Ascending aorta (tissue), 2 donors: ENCODE measurements around the gene DGKG. TPM values are rescaled to one million over a fixed set of nuclear protein-coding genes. Genes with fewer than 3 reads are reported as not detected.

ENCODE experiments used
- DNase-seq, 2 donors: peaks; one replicate each; pipeline ENCODE4 v3.0.0-alpha.2; 2019; ENCODE audit warnings: low spot score in 2 of 2
- H3K27ac ChIP-seq, 2 donors: fragments of 200-600 bp; sonication (generic); one replicate each; pipeline ENCODE4 v1.5.1; 2016 to 2017; ENCODE audit warnings: mild to moderate bottlenecking in 1 of 2
- H3K27me3 ChIP-seq: fragments of 200-600 bp; sonication (generic); one replicate; pipeline ENCODE4 v1.5.1; 2017
- H3K36me3 ChIP-seq, 2 donors: fragments of 200-600 bp; sonication (generic); one replicate each; pipeline ENCODE4 v1.5.1; 2016
- H3K4me1 ChIP-seq, 2 donors: fragments of 200-600 bp; sonication (generic); one replicate each; pipeline ENCODE4 v1.5.1; 2016 to 2017; ENCODE audit warnings: mild to moderate bottlenecking in 1 of 2
- H3K4me3 ChIP-seq, 2 donors: fragments of 200-600 bp; sonication (generic); one replicate each; pipeline ENCODE4 v1.5.1; 2016 to 2017; ENCODE audit warnings: mild to moderate bottlenecking in 1 of 2
- H3K9me3 ChIP-seq, 2 donors: fragments of 200-600 bp; sonication (generic); one replicate each; pipeline ENCODE4 v1.5.1; 2016
- CTCF ChIP-seq, 3 experiments: fragments of 200-600 bp in 2 of 3; fragments of 450-650 bp in 1 of 3; sonication (generic) in 2 of 3; IDR thresholded peaks; one replicate each; pipeline ENCODE4 v1.5.1; 2016 to 2019; ENCODE audit warnings: antibody characterized with exemption in 3 of 3, mild to moderate bottlenecking in 1 of 3, moderate library complexity in 1 of 3
- intact Hi-C: fragments of 100-400 bp; cut with DNase I; formaldehyde crosslinking; loops from one replicate; pipeline ENCODE4 v1.15.1; 2023
- total RNA-seq: library from RNA; depleted of rRNA; stranded (reverse); fragments of >200 nt; gene quantifications from one replicate; pipeline ENCODE4 v1.1.0, GENCODE V29; 2016

The DGKG gene
- total RNA-seq, 1 donor from 2014 or later: 11.1 TPM

DNA sequence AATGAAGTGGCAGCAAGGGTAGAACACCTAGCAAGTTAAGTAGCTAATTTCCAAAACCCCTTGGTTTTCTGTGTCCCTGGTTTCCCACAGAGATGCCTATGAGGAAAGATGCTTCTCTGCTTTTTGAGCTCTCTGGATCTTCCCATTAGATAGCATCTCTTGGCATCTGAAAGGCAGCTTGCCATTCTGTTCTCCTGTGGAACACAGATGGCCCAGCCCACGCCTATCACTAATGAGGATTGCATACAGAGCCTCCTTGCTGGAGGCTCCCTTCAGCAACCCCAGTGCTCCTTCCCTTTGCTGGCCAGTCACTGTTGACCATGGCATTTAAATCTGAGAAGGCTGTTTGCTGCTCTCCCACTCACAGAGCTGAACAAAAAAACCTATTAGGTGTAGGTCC lies 218.8 kb downstream of the DGKG start:
- intact Hi-C loops: no loop called here
- no peak overlapping the region for H3K27ac ChIP-seq
- no peak overlapping the region for H3K4me3 ChIP-seq
- no peak for TF ChIP-seq CTCF (IDR thresholded peaks at IDR 0.05)
- no peaks in the 10 kb centered on the region for H3K4me1 ChIP-seq
- no peaks in the 10 kb centered on the region for H3K27me3 ChIP-seq
- no peaks in the 10 kb centered on the region for H3K36me3 ChIP-seq
- no peaks in the 10 kb centered on the region for H3K9me3 ChIP-seq
- peak in 1 of 2 donors; percentile 42 for DNase-seq

DNA sequence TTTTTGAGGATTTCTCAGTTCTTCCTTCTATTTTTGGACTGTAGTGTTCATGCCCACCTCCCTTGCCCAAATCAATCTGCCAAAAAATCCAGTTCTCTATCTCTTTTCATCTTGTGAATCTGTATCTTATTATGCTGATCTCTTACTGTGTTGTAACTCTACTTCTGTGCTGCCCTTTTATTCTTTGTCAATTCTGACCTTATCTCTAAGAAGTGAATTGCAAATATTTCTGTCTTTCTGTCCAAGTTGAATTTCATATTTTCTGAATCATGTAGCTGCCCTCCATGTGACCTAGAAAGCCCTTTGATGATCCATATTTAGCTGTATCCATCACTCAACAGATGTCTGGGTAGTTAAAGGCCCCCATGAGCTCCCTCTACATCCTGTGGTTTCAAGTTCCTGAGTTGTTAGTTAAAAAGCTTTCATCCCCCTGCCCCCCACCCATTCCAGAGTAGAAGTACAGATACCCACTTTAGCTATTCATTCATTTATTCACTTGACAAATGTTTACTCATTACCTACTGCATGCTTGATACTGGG lies 219.6 kb downstream of the DGKG start:
- Histone ChIP-seq H3K4me1 (no peaks in the 10 kb centered on the region), H3K27ac (no peak overlapping the region), H3K9me3 (no peaks in the 10 kb centered on the region), H3K27me3 (no peaks in the 10 kb centered on the region), H3K36me3 (no peaks in the 10 kb centered on the region), H3K4me3 (no peak overlapping the region)
- DNase-seq: no peak
- intact Hi-C loops: no loop called here
- TF ChIP-seq CTCF (IDR thresholded peaks at IDR 0.05): no peak

DNA sequence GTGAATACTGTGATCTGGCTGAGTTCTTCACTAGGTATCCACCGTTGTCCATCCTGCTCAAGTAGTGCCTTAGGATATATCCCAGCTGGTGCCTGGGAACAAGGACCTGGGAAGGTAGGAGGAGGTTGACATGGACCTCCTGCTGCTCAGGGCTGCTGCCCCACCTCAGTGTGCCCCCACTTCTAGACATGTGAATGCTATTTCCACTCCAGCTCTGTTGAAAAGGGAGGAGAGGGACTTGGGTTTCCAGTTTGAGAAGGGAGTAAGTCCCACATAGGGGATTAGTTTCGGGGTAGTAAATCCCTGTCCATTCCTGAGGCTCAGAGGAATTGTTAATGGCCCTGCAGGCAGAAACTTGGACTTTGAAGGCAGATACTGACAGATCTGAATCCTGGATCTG lies 220.2 kb downstream of the DGKG start:
- Histone ChIP-seq H3K9me3 (no peaks in the 10 kb centered on the region), H3K27ac (no peak overlapping the region), H3K4me3 (no peak overlapping the region), H3K27me3 (no peaks in the 10 kb centered on the region), H3K36me3 (no peaks in the 10 kb centered on the region), H3K4me1 (no peaks in the 10 kb centered on the region)
- DNase-seq: peak in 1 of 2 donors; percentile 5
- intact Hi-C loops: no loop called here
- no peak for TF ChIP-seq CTCF (IDR thresholded peaks at IDR 0.05)

GRCh38 chr3:186138272-186138981 lies 223.6 kb downstream of the DGKG start:
- Histone ChIP-seq H3K27ac (no peak overlapping the region), H3K9me3 (no peaks in the 10 kb centered on the region), H3K4me3 (no peak overlapping the region), H3K27me3 (no peaks in the 10 kb centered on the region), H3K4me1 (no peaks in the 10 kb centered on the region), H3K36me3 (no peaks in the 10 kb centered on the region)
- no peak for TF ChIP-seq CTCF (IDR thresholded peaks at IDR 0.05)
- intact Hi-C loops: no loop called here
- peak in 1 of 2 donors; percentile 50 for DNase-seq

DNA sequence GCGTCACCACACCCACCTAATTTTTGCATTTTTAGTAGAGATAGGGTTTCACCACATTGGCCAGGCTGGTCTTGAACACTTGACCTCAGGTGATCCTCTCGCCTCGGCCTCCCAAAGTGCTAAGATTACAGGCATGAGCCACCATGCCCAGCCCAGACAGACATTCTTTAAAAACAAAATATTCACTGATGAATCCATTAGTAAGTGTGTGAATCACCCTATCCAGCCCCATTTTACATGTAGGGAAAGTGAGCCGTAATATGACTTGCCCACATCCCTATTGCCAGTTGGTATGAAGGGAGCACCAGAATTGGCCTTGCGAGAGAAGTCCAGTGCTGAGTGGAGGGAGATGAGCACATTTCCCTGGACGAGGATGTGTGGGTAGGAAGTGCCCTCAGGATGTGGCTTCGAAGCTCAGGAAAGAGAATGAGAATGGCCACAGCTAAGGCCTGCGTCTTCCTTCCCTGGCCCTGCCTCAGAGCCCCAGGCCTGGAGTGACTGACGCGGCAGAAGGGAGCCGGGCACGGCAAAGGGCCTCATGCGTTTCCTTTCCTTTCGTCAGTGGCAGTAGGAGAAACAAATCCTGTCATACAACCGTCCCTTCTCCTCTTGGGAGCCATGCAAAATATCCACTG lies 224.9 kb downstream of the DGKG start:
- H3K27ac ChIP-seq: no peak overlapping the region
- H3K4me1 ChIP-seq: no peaks in the 10 kb centered on the region
- H3K36me3 ChIP-seq: no peaks in the 10 kb centered on the region
- intact Hi-C loops: no loop called here
- no peak for TF ChIP-seq CTCF (IDR thresholded peaks at IDR 0.05)
- H3K27me3 ChIP-seq: no peaks in the 10 kb centered on the region
- no peaks in the 10 kb centered on the region for H3K9me3 ChIP-seq
- H3K4me3 ChIP-seq: no peak overlapping the region
- DNase-seq: peak in 1 of 2 donors; percentile 55
